ENCODE measurements around the gene BRWD1. TPM values are rescaled to one million over a fixed set of nuclear protein-coding genes. Genes with fewer than 3 reads are reported as not detected.
A peak's percentile ranks its signal among the peaks of the same experiment; 100 is the strongest.
"Not testable (repeated sequence)": the region's sequence is repeated elsewhere in the genome, so short reads cannot be mapped to it uniquely, and the experiment has no call there.

Gene BRWD1
- polyA plus RNA-seq, 4 donors, result 47.1 to 53.2 (median 52.5) TPM

- DNase-seq (ENCODE audit: low read depth in 4 of 4, low spot score in 3 of 4), result no peak
These were observed 132.9 kb downstream of the BRWD1 start for GRCh38 chr21:39180429-39181019.

- DNase-seq (ENCODE audit: low read depth in 4 of 4, low spot score in 3 of 4), result no peak
These were observed 135.0 kb downstream of the BRWD1 start for GRCh38 chr21:39178421-39178820.

GRCh38 chr21:39176271-39176709, 137.1 kb downstream of the BRWD1 start:
- no peak for DNase-seq (ENCODE audit: low read depth in 4 of 4, low spot score in 3 of 4)

GRCh38 chr21:39175665-39176064, 137.8 kb downstream of the BRWD1 start:
- no peak for DNase-seq (ENCODE audit: low read depth in 4 of 4, low spot score in 3 of 4)

- peak in 1 of 4 donors; percentile 1 for DNase-seq (ENCODE audit: low read depth in 4 of 4, low spot score in 3 of 4)
These were observed 138.3 kb downstream of the BRWD1 start for GRCh38 chr21:39175154-39175553.

- DNase-seq (ENCODE audit: low read depth in 4 of 4, low spot score in 3 of 4), result no peak
These were observed 139.4 kb downstream of the BRWD1 start for GRCh38 chr21:39173716-39174680.

- DNase-seq (ENCODE audit: low read depth in 4 of 4, low spot score in 3 of 4), result no peak
These were observed 143.5 kb downstream of the BRWD1 start for GRCh38 chr21:39169906-39170305.

- DNase-seq (ENCODE audit: low read depth in 4 of 4, low spot score in 3 of 4), result no peak
These were observed 144.6 kb downstream of the BRWD1 start for GRCh38 chr21:39168800-39169199.

GRCh38 chr21:39164523-39164922, 148.9 kb downstream of the BRWD1 start:
- DNase-seq (ENCODE audit: low read depth in 4 of 4, low spot score in 3 of 4), result no peak

- no peak for DNase-seq (ENCODE audit: low read depth in 4 of 4, low spot score in 3 of 4)
These were observed 152.4 kb downstream of the BRWD1 start for GRCh38 chr21:39161064-39161463.

GRCh38 chr21:39159342-39160063, 153.9 kb downstream of the BRWD1 start:
- DNase-seq (ENCODE audit: low read depth in 4 of 4, low spot score in 3 of 4), result no peak

- not testable (repeated sequence) for DNase-seq (ENCODE audit: low read depth in 4 of 4, low spot score in 3 of 4)
These were observed 156.2 kb downstream of the BRWD1 start for GRCh38 chr21:39157241-39157640.

- DNase-seq (ENCODE audit: low read depth in 4 of 4, low spot score in 3 of 4), result no peak
These were observed 157.4 kb downstream of the BRWD1 start for GRCh38 chr21:39156024-39156423.

- DNase-seq (ENCODE audit: low read depth in 4 of 4, low spot score in 3 of 4), result no peak
These were observed 157.9 kb downstream of the BRWD1 start for GRCh38 chr21:39155578-39155977.

GRCh38 chr21:39153842-39154241, 159.6 kb downstream of the BRWD1 start:
- DNase-seq (ENCODE audit: low read depth in 4 of 4, low spot score in 3 of 4), result no peak

GRCh38 chr21:39153373-39153772, 160.1 kb downstream of the BRWD1 start:
- DNase-seq (ENCODE audit: low read depth in 4 of 4, low spot score in 3 of 4), result no peak

- DNase-seq (ENCODE audit: low read depth in 4 of 4, low spot score in 3 of 4), result no peak
These were observed 161.2 kb downstream of the BRWD1 start for GRCh38 chr21:39152271-39152670.

- no peak for DNase-seq (ENCODE audit: low read depth in 4 of 4, low spot score in 3 of 4)
These were observed 162.6 kb downstream of the BRWD1 start for GRCh38 chr21:39150877-39151276.

- DNase-seq (ENCODE audit: low read depth in 4 of 4, low spot score in 3 of 4), result no peak
These were observed 163.1 kb downstream of the BRWD1 start for GRCh38 chr21:39150316-39150715.

- DNase-seq (ENCODE audit: low read depth in 4 of 4, low spot score in 3 of 4), result no peak
These were observed 163.6 kb downstream of the BRWD1 start for GRCh38 chr21:39149882-39150281.

GRCh38 chr21:39148975-39149374, 164.5 kb downstream of the BRWD1 start:
- DNase-seq (ENCODE audit: low read depth in 4 of 4, low spot score in 3 of 4), result no peak
